NCI-H1417 (cell line): ENCODE results near the gene DCC.
A peak's percentile ranks its signal among the peaks of the same experiment; 100 is the strongest.

Experiments used
- DNase-seq, 3 experiments: peaks; one replicate each; lab custom pipeline; 2025; lab: John Stamatoyannopoulos, UW

Gene DCC

GRCh38 chr18:52588931-52589330 lies 248.9 kb downstream of the DCC start:
- DNase-seq = no peak

- DNase-seq = peak; percentile 68 to 93 (median 87)
Observed at GRCh38 chr18:52596748-52597435, 256.9 kb downstream of the DCC start.

GRCh38 chr18:52598921-52599320 lies 258.9 kb downstream of the DCC start:
- peak in 1 of 3 experiments; percentile 45 for DNase-seq

GRCh38 chr18:52602820-52603219 lies 262.8 kb downstream of the DCC start:
- DNase-seq = no peak

- no peak for DNase-seq
Observed at GRCh38 chr18:52605345-52605744, 265.3 kb downstream of the DCC start.

GRCh38 chr18:52607985-52608384 lies 268.0 kb downstream of the DCC start:
- no peak for DNase-seq

GRCh38 chr18:52610451-52611115 lies 270.6 kb downstream of the DCC start:
- no peak for DNase-seq

GRCh38 chr18:52612406-52612805 lies 272.4 kb downstream of the DCC start:
- no peak for DNase-seq

- no peak for DNase-seq
Observed at GRCh38 chr18:52615321-52615720, 275.3 kb downstream of the DCC start.

- DNase-seq = no peak
Observed at GRCh38 chr18:52615943-52616342, 275.9 kb downstream of the DCC start.

- no peak for DNase-seq
Observed at GRCh38 chr18:52617931-52618330, 277.9 kb downstream of the DCC start.

GRCh38 chr18:52620926-52621439 lies 281.0 kb downstream of the DCC start:
- DNase-seq = no peak

GRCh38 chr18:52624702-52625101 lies 284.7 kb downstream of the DCC start:
- no peak for DNase-seq

- DNase-seq = no peak
Observed at GRCh38 chr18:52636536-52636935, 296.5 kb downstream of the DCC start.

GRCh38 chr18:52648201-52648600 lies 308.2 kb downstream of the DCC start:
- no peak for DNase-seq

- no peak for DNase-seq
Observed at GRCh38 chr18:52652391-52652790, 312.4 kb downstream of the DCC start.

- no peak for DNase-seq
Observed at GRCh38 chr18:52657043-52657805, 317.2 kb downstream of the DCC start.

- DNase-seq = peak in 1 of 3 experiments; percentile 62
Observed at GRCh38 chr18:52667463-52668065, 327.6 kb downstream of the DCC start.

GRCh38 chr18:52670896-52671295 lies 330.9 kb downstream of the DCC start:
- peak; percentile 23 to 83 (median 46) for DNase-seq

- DNase-seq = peak in 1 of 3 experiments; percentile 34
Observed at GRCh38 chr18:52678034-52678433, 338.0 kb downstream of the DCC start.

GRCh38 chr18:52678551-52678950 lies 338.6 kb downstream of the DCC start:
- DNase-seq = no peak

- peak in 2 of 3 experiments; percentile 38 to 73 for DNase-seq
Observed at GRCh38 chr18:52679354-52679753, 339.4 kb downstream of the DCC start.
